C4-2B (cell line): ENCODE measurements around the gene DHCR7.

ENCODE experiments used
- H3K27ac ChIP-seq: fragments of 450-650 bp; 2 replicates; pipeline ENCODE4 v1.5.1; 2017
- ZFX ChIP-seq: fragments of 450-650 bp; IDR thresholded peaks from 2 replicates; pipeline ENCODE4 v1.6.1; 2017
- TF ChIP-seq, protein P1 (sequence below): fragments of 450-650 bp; conservative IDR thresholded peaks from 2 replicates; pipeline ENCODE4 v1.5.1; 2017; ENCODE audit warnings: mild to moderate bottlenecking

The DHCR7 gene

GRCh38 chr11:71472357-71472885, 24.2 kb upstream of the DHCR7 start:
- TF ChIP-seq, protein P1, sequence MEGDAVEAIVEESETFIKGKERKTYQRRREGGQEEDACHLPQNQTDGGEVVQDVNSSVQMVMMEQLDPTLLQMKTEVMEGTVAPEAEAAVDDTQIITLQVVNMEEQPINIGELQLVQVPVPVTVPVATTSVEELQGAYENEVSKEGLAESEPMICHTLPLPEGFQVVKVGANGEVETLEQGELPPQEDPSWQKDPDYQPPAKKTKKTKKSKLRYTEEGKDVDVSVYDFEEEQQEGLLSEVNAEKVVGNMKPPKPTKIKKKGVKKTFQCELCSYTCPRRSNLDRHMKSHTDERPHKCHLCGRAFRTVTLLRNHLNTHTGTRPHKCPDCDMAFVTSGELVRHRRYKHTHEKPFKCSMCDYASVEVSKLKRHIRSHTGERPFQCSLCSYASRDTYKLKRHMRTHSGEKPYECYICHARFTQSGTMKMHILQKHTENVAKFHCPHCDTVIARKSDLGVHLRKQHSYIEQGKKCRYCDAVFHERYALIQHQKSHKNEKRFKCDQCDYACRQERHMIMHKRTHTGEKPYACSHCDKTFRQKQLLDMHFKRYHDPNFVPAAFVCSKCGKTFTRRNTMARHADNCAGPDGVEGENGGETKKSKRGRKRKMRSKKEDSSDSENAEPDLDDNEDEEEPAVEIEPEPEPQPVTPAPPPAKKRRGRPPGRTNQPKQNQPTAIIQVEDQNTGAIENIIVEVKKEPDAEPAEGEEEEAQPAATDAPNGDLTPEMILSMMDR: no peak
- TF ChIP-seq ZFX: no peak
- no peak overlapping the region for H3K27ac ChIP-seq

DNA sequence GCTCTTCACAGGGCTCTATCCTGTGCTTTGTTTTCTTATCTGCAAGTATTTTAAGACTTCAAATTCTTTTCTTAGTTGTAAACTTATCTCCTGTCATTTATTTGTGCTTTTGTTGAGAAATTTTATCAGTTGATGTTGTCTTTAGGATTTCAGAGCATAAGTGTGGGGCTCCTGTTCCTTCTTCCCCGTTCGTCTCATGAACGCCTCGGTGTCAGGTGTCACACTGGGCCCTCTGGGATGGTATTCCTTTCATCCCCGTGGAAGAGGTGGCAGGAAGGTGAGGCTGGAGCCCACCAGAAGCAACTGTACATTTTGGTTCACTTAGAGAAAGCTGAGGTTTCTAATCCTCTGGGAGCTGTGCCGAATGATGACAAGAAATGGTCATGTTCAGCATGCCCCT, 22.8 kb upstream of the DHCR7 start:
- TF ChIP-seq, protein P1: no peak
- H3K27ac ChIP-seq: no peak overlapping the region

DNA sequence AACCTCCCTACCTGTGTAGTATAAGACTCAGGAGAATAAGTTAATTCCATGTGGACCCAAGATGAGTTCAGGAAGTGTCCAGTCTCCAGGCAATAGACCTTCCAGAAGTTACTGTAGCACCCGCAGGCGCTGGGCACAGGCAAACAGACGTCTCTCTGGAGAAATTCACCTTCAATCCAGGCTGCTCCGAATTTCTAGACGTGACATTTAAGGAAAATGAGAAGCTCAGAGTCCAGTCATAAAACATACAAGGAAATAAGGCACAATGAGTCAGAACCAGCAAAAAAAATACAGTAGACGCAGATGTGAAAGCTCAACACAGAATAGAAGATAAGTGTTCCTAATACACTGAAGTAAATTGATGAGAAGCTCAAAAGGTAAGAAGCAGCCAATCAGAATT, 19.0 kb upstream of the DHCR7 start:
- H3K27ac ChIP-seq: no peak overlapping the region
- TF ChIP-seq, protein P1: no peak
- no peak for TF ChIP-seq ZFX

GRCh38 chr11:71466358-71466757, 18.2 kb upstream of the DHCR7 start:
- no peak for TF ChIP-seq ZFX
- TF ChIP-seq, protein P1: no peak
- no peak overlapping the region for H3K27ac ChIP-seq

DNA sequence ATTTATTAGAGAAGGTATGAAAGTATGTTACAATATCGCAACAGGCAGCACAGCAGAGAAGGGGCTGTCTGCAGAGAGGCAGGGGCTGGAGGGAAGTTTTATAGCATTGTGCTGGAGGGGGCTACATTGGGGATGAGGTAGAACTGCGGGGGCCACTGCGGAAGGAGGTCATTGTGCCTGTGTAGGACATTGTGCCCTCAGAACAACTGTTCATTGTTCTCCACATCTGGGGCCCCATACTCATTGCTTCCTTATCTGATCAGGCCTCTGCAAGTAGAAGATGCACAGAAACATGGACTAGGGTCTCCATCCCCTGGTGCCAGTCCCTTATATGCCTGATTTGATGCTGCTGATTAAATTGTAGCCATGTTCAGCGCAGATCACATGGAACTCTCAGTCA, 16.9 kb upstream of the DHCR7 start:
- no peak overlapping the region for H3K27ac ChIP-seq
- no peak for TF ChIP-seq ZFX
- TF ChIP-seq, protein P1: no peak

DNA sequence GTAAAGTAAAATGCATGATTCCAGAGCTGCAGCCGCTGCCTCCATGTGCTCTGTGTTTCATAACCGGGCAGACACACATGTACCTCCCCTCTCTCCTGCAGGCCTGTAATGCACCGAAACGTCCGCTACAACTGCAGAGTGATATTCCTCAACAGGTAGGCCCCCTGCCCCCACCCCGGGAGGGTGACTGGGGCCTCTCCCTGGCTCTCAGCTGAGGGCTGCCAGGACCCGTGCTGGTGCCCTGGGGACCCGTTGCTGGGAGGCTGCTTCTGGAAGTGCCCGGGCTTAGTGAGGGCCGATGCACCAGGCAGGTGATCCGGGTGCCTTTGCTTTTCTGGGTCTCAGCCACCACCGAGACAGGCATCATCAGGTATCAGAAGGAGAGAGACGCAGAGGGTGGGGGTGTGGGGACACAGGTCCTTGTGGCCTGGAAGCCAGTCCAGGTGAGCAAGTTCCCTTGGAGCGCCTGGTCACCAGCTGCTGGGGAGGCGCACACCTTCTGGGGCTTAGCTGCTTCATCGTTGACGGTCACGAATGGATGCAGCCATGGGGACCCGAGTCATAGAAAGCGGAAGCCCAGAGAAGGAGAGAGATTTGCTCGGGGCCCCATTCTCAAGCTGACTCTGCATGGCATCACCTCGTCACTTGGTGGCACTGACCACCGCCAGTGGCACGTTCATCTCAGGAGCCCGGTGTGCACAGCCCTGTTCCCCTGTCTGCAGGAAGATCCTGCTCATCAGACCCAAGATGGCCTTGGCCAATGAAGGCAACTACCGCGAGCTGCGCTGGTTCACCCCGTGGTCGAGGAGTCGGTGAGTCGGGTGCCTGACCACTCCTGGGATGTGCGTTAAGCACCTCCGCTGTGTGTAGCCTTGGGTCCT, 15.4 kb upstream of the DHCR7 start:
- no peak overlapping the region; the same call in 1 of the 2 replicates for H3K27ac ChIP-seq
- no peak for TF ChIP-seq ZFX
- TF ChIP-seq, protein P1: no peak

- TF ChIP-seq, protein P1: no peak
- TF ChIP-seq ZFX: no peak
- H3K27ac ChIP-seq: no peak overlapping the region
Observed at GRCh38 chr11:71462726-71463125, 14.5 kb upstream of the DHCR7 start.
